ENCODE results near the gene STPG1. TPM values are rescaled to one million over a fixed set of nuclear protein-coding genes. Genes with fewer than 3 reads are reported as not detected.

The STPG1 gene
- total RNA-seq, 1 experiment from 2014 or later = 12.8 TPM

DNA sequence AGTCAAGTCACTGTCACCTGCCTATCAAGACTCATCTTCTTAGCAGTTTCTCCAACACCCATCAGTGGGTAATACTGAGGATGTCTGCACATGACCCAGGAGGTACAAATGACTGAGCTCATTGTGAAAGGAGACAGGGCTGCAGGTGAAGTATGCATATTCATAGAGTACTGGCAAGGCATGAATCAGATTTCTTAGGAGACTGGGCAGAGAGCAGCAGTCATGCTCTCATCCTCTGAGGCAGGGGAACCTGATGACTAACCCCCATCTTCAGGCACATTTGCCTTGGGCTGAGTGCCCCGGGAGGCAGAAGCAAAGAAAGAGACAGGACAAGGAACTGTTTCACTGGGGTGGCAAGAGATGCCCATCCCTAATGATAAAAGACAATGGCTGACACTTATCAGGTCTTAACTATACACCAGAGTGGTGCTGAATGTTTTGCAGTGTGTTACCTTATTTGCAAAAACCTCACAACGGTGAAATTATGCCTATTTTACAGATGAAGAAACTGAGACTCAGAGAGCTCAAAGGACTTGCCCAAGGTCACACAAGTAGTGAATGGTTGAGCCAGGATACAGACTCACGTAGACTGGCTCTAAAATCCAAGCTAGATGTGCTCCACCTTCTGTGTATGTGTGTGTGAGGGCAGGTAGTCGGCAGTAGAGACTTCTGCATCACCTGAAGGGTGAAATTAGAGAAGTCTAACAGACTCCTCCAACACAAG, 103.7 kb downstream of the STPG1 start (continued):
- TF ChIP-seq, protein P1, sequence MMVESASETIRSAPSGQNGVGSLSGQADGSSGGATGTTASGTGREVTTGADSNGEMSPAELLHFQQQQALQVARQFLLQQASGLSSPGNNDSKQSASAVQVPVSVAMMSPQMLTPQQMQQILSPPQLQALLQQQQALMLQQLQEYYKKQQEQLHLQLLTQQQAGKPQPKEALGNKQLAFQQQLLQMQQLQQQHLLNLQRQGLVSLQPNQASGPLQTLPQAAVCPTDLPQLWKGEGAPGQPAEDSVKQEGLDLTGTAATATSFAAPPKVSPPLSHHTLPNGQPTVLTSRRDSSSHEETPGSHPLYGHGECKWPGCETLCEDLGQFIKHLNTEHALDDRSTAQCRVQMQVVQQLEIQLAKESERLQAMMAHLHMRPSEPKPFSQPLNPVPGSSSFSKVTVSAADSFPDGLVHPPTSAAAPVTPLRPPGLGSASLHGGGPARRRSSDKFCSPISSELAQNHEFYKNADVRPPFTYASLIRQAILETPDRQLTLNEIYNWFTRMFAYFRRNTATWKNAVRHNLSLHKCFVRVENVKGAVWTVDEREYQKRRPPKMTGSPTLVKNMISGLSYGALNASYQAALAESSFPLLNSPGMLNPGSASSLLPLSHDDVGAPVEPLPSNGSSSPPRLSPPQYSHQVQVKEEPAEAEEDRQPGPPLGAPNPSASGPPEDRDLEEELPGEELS (CRISPR knock-in tag; IDR thresholded peaks at IDR 0.05) = no peak
- no peak for TF ChIP-seq RELA (CRISPR knock-in tag; IDR thresholded peaks at IDR 0.05; ENCODE audit: borderline replicate concordance)
- TF ChIP-seq ELF4 (CRISPR knock-in tag; IDR thresholded peaks at IDR 0.05; ENCODE audit: low read depth) = no peak
- no peak for TF ChIP-seq MYBL2 (CRISPR knock-in tag; IDR thresholded peaks at IDR 0.05)
- TF ChIP-seq, protein P2, sequence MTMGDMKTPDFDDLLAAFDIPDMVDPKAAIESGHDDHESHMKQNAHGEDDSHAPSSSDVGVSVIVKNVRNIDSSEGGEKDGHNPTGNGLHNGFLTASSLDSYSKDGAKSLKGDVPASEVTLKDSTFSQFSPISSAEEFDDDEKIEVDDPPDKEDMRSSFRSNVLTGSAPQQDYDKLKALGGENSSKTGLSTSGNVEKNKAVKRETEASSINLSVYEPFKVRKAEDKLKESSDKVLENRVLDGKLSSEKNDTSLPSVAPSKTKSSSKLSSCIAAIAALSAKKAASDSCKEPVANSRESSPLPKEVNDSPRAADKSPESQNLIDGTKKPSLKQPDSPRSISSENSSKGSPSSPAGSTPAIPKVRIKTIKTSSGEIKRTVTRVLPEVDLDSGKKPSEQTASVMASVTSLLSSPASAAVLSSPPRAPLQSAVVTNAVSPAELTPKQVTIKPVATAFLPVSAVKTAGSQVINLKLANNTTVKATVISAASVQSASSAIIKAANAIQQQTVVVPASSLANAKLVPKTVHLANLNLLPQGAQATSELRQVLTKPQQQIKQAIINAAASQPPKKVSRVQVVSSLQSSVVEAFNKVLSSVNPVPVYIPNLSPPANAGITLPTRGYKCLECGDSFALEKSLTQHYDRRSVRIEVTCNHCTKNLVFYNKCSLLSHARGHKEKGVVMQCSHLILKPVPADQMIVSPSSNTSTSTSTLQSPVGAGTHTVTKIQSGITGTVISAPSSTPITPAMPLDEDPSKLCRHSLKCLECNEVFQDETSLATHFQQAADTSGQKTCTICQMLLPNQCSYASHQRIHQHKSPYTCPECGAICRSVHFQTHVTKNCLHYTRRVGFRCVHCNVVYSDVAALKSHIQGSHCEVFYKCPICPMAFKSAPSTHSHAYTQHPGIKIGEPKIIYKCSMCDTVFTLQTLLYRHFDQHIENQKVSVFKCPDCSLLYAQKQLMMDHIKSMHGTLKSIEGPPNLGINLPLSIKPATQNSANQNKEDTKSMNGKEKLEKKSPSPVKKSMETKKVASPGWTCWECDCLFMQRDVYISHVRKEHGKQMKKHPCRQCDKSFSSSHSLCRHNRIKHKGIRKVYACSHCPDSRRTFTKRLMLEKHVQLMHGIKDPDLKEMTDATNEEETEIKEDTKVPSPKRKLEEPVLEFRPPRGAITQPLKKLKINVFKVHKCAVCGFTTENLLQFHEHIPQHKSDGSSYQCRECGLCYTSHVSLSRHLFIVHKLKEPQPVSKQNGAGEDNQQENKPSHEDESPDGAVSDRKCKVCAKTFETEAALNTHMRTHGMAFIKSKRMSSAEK (CRISPR knock-in tag; IDR thresholded peaks at IDR 0.05; ENCODE audit: borderline replicate concordance) = no peak
- no peak for TF ChIP-seq FOXK1 (CRISPR knock-in tag; IDR thresholded peaks at IDR 0.05)
- TF ChIP-seq ZNF416 (CRISPR knock-in tag; IDR thresholded peaks at IDR 0.05) = no peak
- no peak for TF ChIP-seq PREB (CRISPR knock-in tag; IDR thresholded peaks at IDR 0.05; ENCODE audit: borderline replicate concordance)
- TF ChIP-seq AFF4 (CRISPR knock-in tag; IDR thresholded peaks at IDR 0.05; ENCODE audit: borderline replicate concordance) = no peak
- no peak for TF ChIP-seq GRHL2 (CRISPR knock-in tag; IDR thresholded peaks at IDR 0.05; ENCODE audit: insufficient replicate concordance, severe bottlenecking)

- CTCF ChIA-PET = interaction anchor here (0.6 to 4.8 kb wide), 25 partner anchors 10 to 332 kb away, joined by 3 to 45 read pairs (median 4); partner anchors contain the start of gene GRHL3
- peak; percentile 86 for ATAC-seq
- Mint-ChIP-seq H3K36me3 (no peaks in the 10 kb centered on the region), H3K27me3 (ENCODE audit: low read depth) (no peaks in the 10 kb centered on the region), H3K27ac (0 out of 2 replicates have a peak overlapping the region, but pooled peaks have one; percentile 29), H3K9me3 (no peaks in the 10 kb centered on the region), H3K4me1 (peaks cover 64% of the 10 kb centered on the region), H3K4me3 (no peak overlapping the region)
- DNase-seq (ENCODE audit: low spot score) = peak; percentile 49
- POLR2A ChIA-PET = interaction anchor here (0.6 to 1.2 kb wide), 3 partner anchors 12 to 158 kb away, joined by 3 to 5 read pairs (median 5); no protein-coding TSS in a partner anchor
- TF ChIP-seq E2F5 (CRISPR knock-in tag; IDR thresholded peaks at IDR 0.05) (0 out of 2 replicates have a peak, but pooled peaks have one; percentile 30), AR (CRISPR knock-in tag; IDR thresholded peaks at IDR 0.05) (no peak), USF1 (CRISPR knock-in tag; IDR thresholded peaks at IDR 0.05) (0 out of 2 replicates have a peak, but pooled peaks have one; percentile 23), PREB (CRISPR knock-in tag; IDR thresholded peaks at IDR 0.05; ENCODE audit: borderline replicate concordance) (no peak), MAX (CRISPR knock-in tag; IDR thresholded peaks at IDR 0.05) (0 out of 2 replicates have a peak, but pooled peaks have one; percentile 27)
Observed at GRCh38 chr1:24308365-24309015, 105.1 kb downstream of the STPG1 start.

Measured in WTC11 (cell line).